Measurements from ENCODE around the gene ELF2.
A peak's percentile ranks its signal among the peaks of the same experiment; 100 is the strongest.
"Not testable (repeated sequence)": the region's sequence is repeated elsewhere in the genome, so short reads cannot be mapped to it uniquely, and the experiment has no call there.

ELF2 gene

GRCh38 chr4:139077567-139078355 lies 99.3 kb downstream of the ELF2 start:
- DNase-seq (ENCODE audit: low spot score), result no peak

GRCh38 chr4:139076016-139076744 lies 100.8 kb downstream of the ELF2 start:
- DNase-seq (ENCODE audit: low spot score), result no peak

GRCh38 chr4:139060591-139060990 lies 116.4 kb downstream of the ELF2 start:
- no peak for DNase-seq (ENCODE audit: low spot score)

GRCh38 chr4:139059026-139059425 lies 118.0 kb downstream of the ELF2 start:
- DNase-seq (ENCODE audit: low spot score), result not testable (repeated sequence)

GRCh38 chr4:139054791-139055505 lies 122.1 kb downstream of the ELF2 start:
- DNase-seq (ENCODE audit: low spot score), result peak; percentile 32

- DNase-seq (ENCODE audit: low spot score), result no peak
Observed at GRCh38 chr4:139053909-139054308, 123.1 kb downstream of the ELF2 start.

- DNase-seq (ENCODE audit: low spot score), result no peak
Observed at GRCh38 chr4:139050446-139050845, 126.6 kb downstream of the ELF2 start.

- no peak for DNase-seq (ENCODE audit: low spot score)
Observed at GRCh38 chr4:139048026-139048425, 129.0 kb downstream of the ELF2 start.

GRCh38 chr4:139044291-139044690 lies 132.7 kb downstream of the ELF2 start:
- no peak for DNase-seq (ENCODE audit: low spot score)

- DNase-seq (ENCODE audit: low spot score), result no peak
Observed at GRCh38 chr4:139042981-139043460, 134.0 kb downstream of the ELF2 start.

GRCh38 chr4:139038874-139039443 lies 138.1 kb downstream of the ELF2 start:
- DNase-seq (ENCODE audit: low spot score), result no peak

GRCh38 chr4:139036885-139037284 lies 140.1 kb downstream of the ELF2 start:
- no peak for DNase-seq (ENCODE audit: low spot score)

- no peak for DNase-seq (ENCODE audit: low spot score)
Observed at GRCh38 chr4:139035650-139036049, 141.4 kb downstream of the ELF2 start.

- DNase-seq (ENCODE audit: low spot score), result peak; percentile 83
Observed at GRCh38 chr4:139030614-139031235, 146.3 kb downstream of the ELF2 start.

- not testable (repeated sequence) for DNase-seq (ENCODE audit: low spot score)
Observed at GRCh38 chr4:139029866-139030363, 147.1 kb downstream of the ELF2 start.

- no peak for DNase-seq (ENCODE audit: low spot score)
Observed at GRCh38 chr4:139028191-139028661, 148.8 kb downstream of the ELF2 start.

- DNase-seq (ENCODE audit: low spot score), result no peak
Observed at GRCh38 chr4:139027776-139028175, 149.2 kb downstream of the ELF2 start.

GRCh38 chr4:139025841-139026240 lies 151.2 kb downstream of the ELF2 start:
- DNase-seq (ENCODE audit: low spot score), result no peak

- no peak for DNase-seq (ENCODE audit: low spot score)
Observed at GRCh38 chr4:139024686-139025085, 152.3 kb downstream of the ELF2 start.

GRCh38 chr4:139022835-139023234 lies 154.2 kb downstream of the ELF2 start:
- no peak for DNase-seq (ENCODE audit: low spot score)

GRCh38 chr4:139021071-139021470 lies 155.9 kb downstream of the ELF2 start:
- DNase-seq (ENCODE audit: low spot score), result not testable (repeated sequence)

Measured in AG20443 (cell line).